C4-2B (cell line): ENCODE data around the gene GPATCH11.

Experiments used
- ZFX ChIP-seq: fragments of 450-650 bp; IDR thresholded peaks from 2 replicates; pipeline ENCODE4 v1.6.1; 2017
- TF ChIP-seq, protein P1 (sequence below): fragments of 450-650 bp; conservative IDR thresholded peaks from 2 replicates; pipeline ENCODE4 v1.5.1; 2017; ENCODE audit warnings: mild to moderate bottlenecking

GRCh38 chr2:37060446-37060845 lies 23.9 kb upstream of the GPATCH11 start:
- TF ChIP-seq, protein P1, sequence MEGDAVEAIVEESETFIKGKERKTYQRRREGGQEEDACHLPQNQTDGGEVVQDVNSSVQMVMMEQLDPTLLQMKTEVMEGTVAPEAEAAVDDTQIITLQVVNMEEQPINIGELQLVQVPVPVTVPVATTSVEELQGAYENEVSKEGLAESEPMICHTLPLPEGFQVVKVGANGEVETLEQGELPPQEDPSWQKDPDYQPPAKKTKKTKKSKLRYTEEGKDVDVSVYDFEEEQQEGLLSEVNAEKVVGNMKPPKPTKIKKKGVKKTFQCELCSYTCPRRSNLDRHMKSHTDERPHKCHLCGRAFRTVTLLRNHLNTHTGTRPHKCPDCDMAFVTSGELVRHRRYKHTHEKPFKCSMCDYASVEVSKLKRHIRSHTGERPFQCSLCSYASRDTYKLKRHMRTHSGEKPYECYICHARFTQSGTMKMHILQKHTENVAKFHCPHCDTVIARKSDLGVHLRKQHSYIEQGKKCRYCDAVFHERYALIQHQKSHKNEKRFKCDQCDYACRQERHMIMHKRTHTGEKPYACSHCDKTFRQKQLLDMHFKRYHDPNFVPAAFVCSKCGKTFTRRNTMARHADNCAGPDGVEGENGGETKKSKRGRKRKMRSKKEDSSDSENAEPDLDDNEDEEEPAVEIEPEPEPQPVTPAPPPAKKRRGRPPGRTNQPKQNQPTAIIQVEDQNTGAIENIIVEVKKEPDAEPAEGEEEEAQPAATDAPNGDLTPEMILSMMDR = no peak
- no peak for TF ChIP-seq ZFX
